Measurements from ENCODE around the gene SVIL.
"Not testable (repeated sequence)": the region's sequence is repeated elsewhere in the genome, so short reads cannot be mapped to it uniquely, and the experiment has no call there.

SVIL gene

DNA sequence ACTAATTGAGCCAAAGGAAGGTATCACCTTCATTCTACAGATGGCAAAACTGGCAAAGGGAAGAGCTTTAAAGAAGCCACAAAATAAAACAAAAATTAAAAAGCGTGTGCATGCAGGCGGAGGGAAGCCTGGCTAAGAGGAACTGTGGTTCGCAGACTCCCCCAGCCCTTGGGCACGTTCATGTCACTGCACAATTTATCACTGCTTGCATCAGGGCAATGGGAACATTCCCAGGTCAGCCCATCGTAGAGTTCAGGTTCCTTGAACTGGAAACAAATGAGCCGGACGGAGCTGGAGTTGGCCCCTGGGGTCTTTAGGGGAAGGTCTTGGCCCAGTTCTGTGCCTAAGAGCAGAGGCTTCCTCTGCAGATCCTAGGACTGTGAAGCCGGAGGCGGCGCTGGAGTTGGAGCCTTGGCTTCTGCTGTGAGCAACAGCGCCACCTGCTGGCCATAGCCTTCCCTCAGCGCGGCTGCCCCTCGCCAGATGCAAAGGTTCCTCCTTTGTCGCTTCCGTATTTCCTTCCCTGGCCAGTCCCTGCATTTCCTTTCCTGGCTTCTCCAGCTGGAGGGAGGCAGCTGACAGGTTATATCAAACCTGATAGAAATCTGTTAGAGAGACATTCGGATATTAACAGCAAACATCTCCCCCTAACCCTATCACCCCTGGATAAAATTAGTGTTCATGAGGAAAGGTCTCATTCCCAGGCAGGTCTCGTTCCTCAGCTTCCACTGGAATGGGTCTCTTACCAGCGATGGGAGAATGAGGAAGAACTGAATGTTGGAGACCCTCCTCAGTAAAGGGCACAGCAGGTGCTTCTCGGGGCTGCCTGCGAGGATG is 185.8 kb downstream of the SVIL start:
- peak; percentile 31 for DNase-seq (ENCODE audit: low spot score)
- POLR2A ChIA-PET (ENCODE audit: low non-redundant PET); H3K27ac ChIP-seq: not testable (repeated sequence)
- TF ChIP-seq, protein P1, sequence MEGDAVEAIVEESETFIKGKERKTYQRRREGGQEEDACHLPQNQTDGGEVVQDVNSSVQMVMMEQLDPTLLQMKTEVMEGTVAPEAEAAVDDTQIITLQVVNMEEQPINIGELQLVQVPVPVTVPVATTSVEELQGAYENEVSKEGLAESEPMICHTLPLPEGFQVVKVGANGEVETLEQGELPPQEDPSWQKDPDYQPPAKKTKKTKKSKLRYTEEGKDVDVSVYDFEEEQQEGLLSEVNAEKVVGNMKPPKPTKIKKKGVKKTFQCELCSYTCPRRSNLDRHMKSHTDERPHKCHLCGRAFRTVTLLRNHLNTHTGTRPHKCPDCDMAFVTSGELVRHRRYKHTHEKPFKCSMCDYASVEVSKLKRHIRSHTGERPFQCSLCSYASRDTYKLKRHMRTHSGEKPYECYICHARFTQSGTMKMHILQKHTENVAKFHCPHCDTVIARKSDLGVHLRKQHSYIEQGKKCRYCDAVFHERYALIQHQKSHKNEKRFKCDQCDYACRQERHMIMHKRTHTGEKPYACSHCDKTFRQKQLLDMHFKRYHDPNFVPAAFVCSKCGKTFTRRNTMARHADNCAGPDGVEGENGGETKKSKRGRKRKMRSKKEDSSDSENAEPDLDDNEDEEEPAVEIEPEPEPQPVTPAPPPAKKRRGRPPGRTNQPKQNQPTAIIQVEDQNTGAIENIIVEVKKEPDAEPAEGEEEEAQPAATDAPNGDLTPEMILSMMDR (conservative IDR thresholded peaks at IDR 0.05; ENCODE audit: low read depth) = peak; percentile 71
- CTCF ChIA-PET = interaction anchor here (0.6 to 1.6 kb wide), 9 partner anchors 10 to 458 kb away, joined by 3 to 8 read pairs (median 4); no protein-coding TSS in a partner anchor

DNA sequence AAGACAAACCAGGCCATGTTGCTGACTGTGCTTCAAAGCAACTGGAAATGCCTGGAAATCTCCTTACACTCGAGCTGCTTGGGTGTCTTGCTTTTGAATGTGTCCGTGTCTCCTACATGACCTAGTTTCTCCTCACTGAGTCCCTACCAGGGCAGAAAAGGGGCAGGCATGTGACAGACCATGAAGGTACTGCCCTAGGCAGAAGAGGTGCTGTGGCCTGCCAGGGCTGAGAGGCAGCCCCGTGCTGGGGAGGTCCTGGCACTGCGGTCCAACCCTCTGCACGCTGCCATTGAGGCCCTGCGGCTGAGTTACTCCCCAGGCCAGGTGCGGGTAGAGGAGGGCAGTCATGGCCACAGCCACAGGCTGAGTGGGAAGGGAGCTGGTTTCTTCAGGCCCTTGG is 186.6 kb downstream of the SVIL start:
- H3K27ac ChIP-seq = no peak overlapping the region
- TF ChIP-seq, protein P1 (conservative IDR thresholded peaks at IDR 0.05; ENCODE audit: low read depth) = no peak
- POLR2A ChIA-PET (ENCODE audit: low non-redundant PET) = no interaction called here
- CTCF ChIA-PET = interaction anchor here (0.6 to 1.6 kb wide), 6 partner anchors 9 to 457 kb away, joined by 3 to 6 read pairs (median 4); no protein-coding TSS in a partner anchor
- DNase-seq (ENCODE audit: low spot score) = no peak

DNA sequence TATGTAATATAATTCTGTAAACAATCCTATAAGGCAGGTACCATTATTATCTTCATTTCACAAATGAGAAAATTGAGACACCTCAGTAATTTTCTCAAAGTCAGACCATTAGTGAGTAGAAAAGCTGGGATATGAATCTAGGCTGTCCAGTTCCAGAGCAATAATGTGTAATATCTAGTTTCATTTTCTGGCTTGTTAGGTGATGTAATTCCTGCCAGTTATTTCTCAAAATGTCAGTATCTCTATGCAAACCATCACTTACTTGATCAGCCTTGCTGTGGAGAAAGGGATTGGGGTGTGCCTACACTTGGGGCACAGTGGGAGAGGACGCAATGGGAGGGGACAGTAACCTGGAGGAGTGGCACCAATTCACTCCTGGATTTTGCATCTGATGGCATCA is 188.4 kb downstream of the SVIL start:
- no peak for DNase-seq (ENCODE audit: low spot score)
- H3K27ac ChIP-seq = no peak overlapping the region
- POLR2A ChIA-PET (ENCODE audit: low non-redundant PET) = no interaction called here
- CTCF ChIA-PET = interaction anchor here (0.7 kb wide), 1 partner anchor 121 kb away, joined by 3 read pairs; no protein-coding TSS in a partner anchor
- TF ChIP-seq, protein P1 (conservative IDR thresholded peaks at IDR 0.05; ENCODE audit: low read depth) = no peak

DNA sequence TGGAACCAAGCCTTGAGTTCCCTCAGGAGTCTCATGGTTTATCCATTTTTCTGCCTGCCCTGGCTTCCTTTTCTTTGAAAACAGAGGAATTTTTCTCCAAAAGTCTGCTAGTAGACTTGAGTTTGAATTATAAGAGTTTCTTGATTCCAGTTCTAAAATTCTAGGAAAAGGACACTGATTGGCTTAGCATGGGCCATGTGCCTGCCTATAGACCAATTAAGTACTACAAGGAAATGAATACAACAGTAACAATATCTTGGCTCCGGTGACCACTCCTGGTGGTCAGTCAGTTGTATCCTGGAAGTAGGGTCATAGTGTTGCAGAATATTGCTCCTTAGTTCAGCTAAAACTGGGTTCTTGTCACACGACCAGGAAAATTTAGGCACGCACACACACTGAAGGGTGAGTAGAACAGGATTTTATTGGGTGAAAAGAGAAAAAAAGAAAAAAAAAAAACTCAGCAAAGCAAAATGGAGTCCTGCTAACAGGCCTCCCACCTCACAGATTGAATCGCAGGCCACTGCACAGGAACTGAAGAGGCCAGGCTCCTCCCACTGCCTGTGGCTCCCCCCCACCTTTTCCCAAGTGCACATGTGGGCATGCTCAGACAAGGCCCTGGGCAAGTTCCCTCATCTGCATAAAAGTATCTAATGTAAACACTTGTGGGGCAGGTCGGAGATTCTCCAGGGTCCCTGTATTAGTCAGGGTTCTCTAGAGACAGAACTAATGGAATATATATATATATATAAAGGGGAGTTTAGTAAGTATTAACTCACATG is 190.8 kb downstream of the SVIL start:
- H3K27ac ChIP-seq = no peak overlapping the region
- ChIA-PET CTCF (no interaction called here), POLR2A (ENCODE audit: low non-redundant PET) (no interaction called here)
- DNase-seq (ENCODE audit: low spot score) = peak; percentile 15
- TF ChIP-seq, protein P1 (conservative IDR thresholded peaks at IDR 0.05; ENCODE audit: low read depth) = no peak

DNA sequence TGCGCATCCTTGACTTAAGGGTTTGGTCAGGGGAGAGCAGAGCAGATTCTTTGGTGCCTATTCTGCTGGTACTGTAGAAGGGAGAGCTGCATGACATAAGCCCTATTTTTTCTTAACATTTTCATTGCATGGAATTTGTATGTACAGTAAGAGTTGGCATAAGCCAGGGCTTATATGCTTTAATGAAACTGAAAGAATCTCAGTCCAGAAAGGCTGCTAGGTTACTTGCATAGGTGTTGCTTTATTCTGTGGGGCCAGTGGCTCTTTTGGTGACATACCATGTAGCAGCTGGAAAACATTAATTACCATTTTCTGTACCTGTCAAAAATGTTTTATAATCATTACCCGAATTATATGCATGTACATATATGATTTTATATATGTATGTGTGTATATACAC is 193.8 kb downstream of the SVIL start:
- POLR2A ChIA-PET (ENCODE audit: low non-redundant PET) = no interaction called here
- CTCF ChIA-PET = interaction anchor here (0.6 kb wide), 1 partner anchor 333 kb away, joined by 3 read pairs; no protein-coding TSS in a partner anchor
- DNase-seq (ENCODE audit: low spot score) = no peak
- no peak overlapping the region for H3K27ac ChIP-seq
- TF ChIP-seq, protein P1 (conservative IDR thresholded peaks at IDR 0.05; ENCODE audit: low read depth) = no peak

DNA sequence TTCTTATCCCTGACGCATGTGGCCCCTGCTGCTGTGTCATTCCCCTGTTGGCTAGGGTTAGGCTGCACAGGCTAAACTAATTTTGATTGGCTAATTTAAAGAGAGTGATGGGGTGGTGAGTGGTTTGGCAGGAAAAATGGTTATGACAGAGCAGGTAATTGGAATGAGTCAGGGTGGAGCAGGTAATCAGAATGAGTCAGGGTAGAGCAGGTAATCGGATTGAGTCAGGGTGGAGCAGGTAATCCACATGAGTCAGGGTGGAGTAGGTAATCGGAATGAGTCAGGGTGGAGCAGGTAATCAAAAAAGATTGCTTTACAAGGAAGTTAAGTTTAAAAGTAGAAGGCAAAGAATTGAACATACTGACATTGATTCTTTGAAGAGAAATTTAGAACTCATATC is 195.8 kb downstream of the SVIL start:
- CTCF ChIA-PET = interaction anchor here (0.9 to 1.4 kb wide), 2 partner anchors 9 to 10 kb away, joined by 3 read pairs; no protein-coding TSS in a partner anchor
- peak overlapping the region; percentile 28 for H3K27ac ChIP-seq
- DNase-seq (ENCODE audit: low spot score); POLR2A ChIA-PET (ENCODE audit: low non-redundant PET): not testable (repeated sequence)
